Left hindlimb (tissue), 1 donor: ENCODE measurements around the gene PRPF6.
"Not testable (repeated sequence)": the region's sequence is repeated elsewhere in the genome, so short reads cannot be mapped to it uniquely, and the experiment has no call there.

Experiments used
- DNase-seq: peaks from one replicate; pipeline ENCODE4 v3.0.0-alpha.2; 2018

Gene PRPF6

DNA sequence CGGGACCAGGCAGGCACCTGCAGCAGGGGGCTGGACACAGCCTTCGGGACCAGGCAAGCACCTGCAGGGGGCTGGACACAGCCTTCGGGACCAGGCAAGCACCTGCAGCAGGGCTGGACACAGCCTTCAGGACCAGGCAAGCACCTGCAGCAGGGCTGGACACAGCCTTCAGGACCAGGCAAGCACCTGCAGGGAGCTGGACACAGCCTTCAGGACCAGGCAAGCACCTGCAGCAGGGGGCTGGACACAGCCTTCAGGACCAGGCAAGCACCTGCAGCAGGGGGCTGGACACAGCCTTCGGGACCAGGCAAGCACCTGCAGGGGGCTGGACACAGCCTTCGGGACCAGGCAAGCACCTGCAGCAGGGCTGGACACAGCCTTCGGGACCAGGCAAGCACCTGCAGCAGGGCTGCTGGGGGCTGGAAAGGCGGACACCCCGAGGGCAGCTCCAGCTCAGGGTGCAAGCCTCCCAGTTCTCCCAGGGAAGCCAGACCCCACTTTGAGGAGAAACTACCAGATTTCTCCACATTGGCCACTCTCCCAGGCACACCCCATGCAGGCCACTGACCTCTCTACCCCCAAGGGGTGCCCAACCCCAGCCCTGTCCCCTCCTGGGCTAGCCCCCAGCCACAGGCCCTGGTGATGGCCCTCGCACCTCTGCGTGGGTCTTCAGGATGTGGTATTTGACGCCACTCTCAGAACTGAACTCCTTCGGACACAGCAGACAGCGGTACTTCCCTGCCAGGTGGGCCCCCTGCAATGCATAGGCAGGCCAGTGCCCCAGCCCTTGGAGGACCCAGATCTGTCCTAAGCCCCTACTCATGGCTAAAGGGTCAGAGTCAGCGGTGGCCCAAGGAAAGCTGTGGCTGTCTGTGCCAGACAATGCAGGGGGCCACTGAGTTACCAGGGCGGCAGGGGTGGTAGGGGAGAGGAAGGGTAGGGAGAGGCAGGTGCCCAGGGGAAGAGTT, 20.0 kb upstream of the PRPF6 start:
- peak; percentile 14 for DNase-seq

DNA sequence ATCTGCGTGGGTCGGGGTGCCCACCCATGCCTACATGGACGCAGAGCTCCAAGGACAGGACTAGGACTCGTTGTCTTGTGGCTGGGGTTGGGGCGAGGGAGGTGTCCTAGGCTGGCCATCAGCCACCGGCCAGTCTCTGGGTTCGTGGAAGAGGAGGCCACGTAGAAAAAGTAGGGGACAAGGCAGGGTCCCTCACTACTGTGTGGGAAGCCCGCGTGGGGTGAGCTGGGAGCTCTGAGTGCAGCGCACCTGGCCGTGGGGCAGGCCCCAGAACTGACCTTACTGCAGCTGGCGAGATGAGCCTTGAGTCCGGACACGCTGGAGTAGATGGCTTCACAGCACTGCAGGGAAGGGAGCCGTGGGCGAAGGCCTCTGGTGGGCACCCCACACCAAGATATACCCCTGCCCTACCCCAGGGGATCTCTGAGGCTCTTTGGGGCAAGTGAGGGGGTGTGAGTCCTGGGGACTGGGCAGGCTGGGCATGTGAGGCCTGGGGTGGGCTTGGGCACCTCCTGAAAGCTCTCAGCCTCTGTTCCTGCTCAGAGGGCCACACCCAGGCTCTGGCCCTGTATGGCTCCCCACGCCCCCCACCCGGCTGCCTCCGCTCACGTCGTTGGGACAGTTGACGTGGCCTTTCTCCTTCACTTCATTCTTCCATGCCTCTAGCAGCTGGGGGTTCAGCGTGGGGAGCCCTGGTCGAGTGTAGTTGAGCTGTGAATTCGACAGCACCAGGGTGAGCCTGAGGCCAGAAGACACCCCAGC, 19.1 kb upstream of the PRPF6 start:
- DNase-seq: peak; percentile 25

DNA sequence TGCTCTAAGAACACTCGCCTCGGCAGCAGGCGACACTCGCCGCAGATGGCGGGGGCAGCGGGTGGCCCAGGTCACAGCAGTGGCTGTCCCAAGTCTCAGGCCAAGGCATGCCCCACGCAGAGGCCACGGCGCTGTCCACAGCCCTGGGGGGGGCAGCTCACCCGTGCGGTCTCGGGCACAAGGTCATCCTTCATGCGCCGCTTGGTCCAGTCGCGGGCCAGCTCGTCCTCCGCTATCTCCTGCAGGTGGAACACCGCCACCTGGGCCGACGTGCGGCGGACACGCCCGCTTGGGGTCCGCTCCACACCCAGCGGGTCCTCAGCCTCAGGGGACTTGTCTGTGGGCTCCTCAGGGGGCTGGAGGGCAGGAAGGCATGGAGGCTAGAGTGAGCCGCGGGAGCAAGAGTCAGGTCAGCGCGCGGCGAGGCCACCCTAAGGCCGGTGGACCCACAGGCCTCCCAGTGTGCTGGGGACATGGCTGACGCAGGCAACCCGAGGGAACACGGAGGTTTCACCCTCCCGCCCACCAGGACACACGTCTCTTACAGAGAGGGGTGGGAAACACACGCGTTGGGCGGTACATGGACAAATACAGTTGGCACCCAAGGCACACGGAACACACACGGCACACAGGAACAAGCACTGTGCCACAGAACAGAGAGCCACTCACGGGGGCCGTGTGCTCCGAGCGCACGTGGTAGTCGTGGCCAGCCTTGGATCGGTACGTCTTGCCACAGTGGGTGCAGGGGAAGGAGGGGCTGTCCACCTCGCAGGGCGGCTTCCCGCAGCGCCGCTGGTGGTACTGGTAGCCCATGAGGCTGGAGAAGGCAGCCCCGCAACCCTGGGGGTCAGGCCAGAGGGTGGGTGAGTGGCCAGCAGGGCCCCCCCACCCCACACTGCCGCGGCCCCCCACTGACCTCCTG, 18.2 kb upstream of the PRPF6 start:
- peak; percentile 23 for DNase-seq

DNA sequence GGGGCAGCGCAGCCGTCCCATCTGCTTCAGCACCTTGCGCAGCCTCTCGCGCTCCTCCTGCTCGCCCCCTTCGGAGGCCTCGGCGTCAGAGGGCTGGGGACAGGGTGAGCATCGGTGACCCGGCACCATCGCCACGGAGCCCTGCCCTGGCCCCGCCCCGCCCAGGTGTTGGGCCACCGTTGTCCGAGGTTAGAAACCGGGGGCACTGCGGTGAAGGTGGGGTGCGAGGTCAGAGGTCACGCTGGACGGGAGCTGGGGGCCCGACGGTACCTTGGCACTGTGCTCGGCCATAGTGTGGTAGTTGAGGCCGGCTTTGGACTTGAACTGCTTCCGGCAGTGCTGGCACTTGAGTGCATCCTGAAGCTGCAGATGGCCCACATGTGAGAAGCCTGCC, 17.6 kb upstream of the PRPF6 start:
- peak; percentile 28 for DNase-seq

DNA sequence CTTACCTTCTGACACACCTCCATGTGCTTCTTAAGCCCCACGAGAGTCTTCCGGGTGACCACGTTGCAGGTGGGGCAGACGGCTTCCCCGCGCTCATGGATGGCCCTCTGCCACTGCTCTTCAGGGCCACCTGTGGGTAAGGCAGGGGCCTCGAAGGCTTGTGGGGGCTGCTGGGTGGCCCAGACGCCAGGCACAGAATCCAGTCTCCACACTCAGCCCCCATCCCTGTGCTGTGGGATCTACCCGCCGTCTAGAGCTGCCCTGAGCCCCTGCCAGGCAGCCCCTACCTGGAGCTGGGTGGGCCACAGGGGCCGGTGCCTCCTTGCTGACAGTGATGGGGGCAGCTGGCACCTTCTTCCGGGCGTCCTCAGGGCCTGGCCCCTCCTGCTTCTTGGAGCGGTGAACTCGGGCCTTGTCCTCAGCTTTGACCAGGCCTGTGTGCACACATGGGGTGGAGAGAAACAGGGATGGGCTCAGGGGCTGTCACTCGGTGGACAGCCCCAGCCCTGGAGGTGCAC, 17.1 kb upstream of the PRPF6 start:
- peak; percentile 25 for DNase-seq

DNA sequence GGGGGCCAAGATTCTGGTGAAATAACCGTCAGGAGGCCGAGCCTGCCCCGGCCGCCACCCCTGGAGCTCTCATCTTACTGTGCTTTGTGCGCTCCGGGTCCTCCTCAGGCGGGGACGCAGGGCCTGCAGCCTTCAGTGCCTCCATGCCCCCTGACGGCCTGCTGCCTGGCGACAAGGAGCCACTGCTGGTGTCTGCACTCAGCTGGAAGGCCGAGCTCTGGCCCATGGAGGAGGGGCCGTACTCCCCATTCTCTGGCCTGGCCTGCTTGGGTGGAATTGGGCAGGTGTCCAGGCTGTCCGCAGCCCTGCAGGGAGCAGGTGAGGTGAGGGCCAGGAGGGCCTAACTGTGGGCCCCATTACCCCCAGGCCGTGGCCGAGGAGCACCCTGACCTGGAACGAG, 16.5 kb upstream of the PRPF6 start:
- peak; percentile 15 for DNase-seq

DNA sequence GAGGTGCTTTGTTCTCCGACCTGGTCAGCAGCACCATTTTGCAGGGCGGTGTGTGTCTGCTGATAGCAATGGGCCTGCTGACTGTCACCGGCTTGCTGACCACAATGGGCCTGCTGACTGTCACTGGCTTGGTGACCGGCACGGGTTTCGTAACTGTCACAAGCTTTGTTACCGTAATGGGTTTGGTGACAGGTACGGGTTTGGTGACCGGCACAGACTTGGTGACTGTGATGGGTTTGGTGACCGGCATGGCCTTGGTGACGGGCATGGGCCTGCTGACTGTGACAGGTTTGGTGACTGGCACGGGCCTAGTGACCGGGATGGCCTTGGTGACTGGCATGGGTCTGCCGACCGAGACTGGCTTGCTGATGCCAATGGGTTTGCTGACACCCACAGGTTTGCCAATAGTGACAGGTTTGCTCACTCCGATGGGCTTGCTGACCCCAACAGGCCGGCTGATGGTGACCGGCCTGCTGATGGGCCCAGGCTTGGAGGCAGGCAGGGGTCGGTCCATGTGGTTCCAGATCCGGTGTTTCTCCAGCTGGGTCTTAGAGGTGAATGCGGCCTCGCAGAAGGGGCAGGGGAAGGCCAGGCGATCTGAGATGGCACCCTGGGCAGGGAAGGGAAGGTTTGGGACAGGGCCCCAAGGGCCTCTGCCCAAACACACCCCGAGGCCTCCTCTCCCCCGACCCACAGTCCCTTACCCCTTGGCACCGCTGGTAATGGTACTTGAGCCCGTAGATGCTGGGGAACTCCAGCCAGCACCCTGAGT, 14.6 kb upstream of the PRPF6 start:
- DNase-seq: peak; percentile 25

DNA sequence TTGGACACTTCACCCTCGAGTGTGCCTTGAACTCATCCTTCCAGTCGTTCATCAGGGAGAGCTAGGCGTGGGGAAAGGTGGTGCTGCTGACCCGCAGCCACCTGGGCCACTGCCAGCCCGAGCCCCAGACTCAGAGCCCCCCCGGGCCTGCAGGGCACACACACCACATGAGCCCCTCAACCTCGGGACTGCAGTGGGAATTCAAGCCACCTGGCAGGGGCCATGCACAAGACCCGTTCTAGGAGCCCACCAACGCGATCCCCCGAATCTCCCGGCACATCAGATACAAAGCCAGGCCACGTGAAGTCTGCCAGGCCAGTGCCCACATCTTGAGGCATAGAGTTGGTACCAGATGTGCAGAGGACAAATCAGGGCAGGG, 14.0 kb upstream of the PRPF6 start:
- no peak for DNase-seq

DNA sequence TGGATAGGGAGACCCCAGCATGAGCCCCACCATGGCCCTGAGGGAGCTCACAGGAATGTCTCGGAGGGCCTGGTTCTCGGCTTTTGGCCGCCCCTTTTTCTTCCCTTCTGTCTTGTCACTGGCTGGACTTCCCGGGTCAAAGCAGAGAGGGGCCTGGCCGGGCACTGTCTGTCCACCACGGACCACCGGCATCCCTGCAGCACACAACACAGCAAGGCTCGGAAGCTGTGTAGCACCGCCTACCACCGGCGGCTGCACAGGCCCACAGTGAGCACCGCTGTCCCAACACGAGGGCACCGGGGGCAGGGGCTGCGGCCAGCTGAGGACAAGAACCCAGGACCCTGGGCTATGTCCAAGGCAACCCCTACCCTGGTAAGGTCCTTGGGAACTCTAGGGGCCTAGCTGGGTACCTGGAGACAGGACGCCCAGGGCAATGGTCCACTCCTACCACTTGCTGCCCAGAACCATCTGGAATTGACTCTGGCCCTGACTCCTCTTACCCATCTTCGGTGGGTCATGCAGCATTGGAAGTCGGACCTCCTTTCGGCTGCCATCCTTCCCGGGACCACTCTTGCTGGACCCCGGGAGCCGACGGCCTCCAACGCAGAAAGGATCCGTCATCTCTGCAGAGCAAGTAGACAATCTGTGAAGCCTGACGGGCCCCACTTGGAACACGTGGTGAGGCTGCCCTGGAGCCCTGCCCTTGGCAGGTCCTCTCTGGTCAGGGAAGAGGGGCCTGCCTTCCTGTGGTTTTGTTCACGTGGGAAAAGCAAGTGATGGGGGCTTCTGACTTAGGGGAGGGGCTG, 13.4 kb upstream of the PRPF6 start:
- DNase-seq: peak; percentile 33

DNA sequence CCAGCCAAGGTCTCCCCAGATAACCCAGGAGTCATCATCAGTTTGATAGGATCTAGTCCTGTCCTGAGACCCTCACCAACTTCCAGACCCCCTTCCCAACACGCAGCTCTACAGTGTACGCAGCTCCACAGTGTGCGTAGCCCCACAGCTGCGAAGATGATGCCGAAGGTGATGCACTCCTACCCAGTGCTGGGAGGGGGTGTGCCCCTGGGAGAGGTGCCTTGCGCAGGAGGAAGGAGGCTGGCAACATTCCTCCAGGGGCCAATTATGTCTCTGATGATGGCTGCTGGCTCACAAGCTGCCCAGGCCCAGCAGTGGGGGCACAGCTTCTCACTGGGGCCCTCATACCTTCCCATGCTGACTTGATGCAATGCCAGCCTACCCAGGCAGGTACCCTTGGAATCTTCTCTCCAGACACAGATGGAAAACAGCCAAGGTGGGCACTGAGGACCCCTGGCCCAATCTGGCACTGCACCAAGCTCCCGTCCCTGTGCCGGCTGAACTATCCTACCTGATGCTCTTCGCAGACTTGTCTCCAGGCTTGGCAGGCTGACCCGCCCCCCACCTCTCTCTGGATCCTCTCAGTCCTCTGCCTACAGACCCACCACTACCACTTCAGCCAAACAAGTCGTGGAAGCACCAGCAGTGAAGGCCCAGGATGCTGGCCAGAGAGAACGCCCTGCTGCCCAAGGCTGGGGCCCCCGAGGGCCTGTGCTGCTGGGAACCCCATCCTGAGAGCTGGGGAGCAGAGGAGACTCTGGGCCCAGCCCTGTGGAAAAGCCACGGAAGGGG, 12.6 kb upstream of the PRPF6 start:
- DNase-seq: peak; percentile 29

DNA sequence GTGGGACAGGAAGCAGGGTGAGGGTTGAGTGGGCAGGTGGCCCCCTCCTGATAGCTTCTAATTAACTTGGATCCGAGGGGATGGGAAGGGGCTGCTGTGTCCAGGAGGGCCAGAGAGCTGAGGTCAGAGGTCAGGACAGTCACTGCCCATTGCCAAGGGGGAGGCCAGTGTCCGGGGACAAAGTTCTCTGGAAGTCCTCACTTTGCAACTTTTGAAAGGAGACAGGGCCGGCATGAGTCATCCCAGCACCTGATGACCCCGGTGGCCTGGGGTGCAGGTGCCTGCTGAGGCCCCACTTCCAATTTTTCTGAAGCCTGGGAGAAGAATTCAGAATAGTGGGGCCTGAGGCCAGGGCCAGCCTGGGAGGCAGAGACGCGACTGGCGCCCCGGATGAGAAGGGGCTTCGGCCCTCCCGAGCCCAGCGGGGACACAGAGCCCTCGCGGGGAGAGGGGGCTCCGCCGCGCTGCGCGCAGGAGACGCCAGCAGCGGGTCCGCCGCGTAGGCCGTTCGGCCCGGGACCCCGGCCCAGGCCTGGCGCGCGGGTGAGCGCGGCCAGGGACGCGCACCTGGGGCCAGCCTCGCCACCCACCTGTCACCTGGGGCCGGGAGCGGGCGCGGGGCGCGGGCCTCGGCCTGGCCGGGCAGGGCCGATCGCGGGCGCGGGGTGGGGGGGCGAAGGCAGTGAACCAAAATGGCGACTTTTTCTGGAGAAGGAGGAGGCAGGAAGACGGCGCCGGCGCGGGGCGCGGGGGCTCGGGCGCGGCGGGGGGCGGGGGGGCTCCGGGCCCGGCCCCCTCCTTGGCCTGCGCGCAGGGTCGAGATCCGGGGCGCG, 11.8 kb upstream of the PRPF6 start:
- peak; percentile 67 for DNase-seq

DNA sequence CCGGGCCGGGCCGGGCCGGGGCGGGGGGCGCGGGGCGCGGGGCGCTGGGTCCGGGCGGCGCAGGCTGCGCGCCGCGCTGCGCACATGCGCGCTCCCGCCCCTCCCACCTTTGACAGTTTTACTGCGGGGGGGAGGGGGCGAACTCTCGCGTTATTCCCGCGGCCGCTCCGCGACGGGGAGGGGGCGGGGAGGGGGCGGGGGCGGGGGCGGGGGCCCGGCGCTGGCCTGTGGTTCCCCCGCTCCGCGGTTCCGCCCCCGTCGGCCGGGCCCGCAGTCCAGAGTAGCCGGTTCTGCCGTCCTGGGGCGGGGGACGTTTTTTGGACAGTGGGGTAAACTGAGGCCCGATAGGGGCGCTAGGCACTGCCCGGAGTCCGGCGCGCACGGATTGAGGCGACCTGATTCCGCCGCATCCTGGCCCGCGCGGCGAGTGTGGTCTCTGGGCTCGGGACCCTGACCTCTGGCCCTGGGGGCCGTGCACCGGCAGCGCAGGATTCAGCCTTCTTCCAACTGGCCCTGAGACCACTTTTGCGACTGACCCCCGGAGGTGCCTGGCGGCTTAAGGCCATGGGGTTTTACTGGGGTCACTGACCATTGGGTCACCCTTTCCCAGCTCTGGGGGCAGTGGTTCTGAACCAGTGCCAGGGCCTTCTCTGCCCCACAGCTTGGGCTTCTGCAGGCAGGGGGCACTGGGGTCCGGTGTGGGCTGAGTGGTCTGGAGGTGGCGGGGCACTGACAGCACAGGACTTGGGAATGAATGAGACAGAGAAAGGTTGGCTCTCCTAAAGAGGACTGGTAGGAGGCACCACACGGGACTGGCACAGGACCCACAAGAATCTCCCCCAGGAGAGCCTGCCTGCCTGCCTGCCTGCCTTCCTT, 10.9 kb upstream of the PRPF6 start, which contains the start of gene ZNF512B:
Gene ZNF512B, minus strand, starts transcription at position 93 of the 876 bp plus-strand sequence. CDS start 1,980 bp downstream, outside the sequence.
- DNase-seq: peak; percentile 80

DNA sequence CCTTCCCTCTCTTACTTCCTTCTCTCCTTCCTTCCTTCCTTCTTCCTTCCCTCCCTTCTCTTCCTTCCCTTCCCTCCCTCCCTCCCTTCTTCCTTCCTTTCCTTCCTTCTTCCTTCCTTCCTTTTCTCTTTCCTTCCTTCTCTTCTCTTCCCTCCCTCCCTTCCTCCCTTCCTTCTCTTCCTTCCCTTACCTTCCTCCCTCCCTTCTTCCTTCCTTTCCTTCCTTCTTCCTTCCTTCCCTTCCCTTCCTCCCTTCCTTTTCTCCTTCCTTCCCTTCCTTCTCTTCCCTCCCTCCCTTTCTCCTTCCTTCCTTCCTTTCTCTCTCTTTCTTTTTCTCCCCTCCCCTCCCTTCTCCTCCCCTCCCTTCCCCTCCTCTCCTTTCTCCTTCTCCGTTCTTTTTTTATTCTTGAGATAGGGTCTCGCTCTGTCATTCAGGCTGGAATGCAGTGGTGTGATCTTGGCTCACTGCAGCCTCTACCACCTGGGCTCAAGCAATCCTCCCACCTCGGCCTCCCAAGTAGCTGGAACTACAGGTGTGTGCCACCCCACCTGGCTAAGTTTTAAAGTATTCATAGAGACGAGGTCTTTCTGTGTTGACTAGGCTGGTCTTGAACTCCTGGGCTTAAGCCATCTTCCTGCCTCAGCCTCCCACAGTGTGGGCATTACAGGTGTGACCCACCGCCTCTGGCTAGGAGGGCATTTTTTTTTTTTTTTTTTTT, 10.1 kb upstream of the PRPF6 start:
- no peak for DNase-seq

DNA sequence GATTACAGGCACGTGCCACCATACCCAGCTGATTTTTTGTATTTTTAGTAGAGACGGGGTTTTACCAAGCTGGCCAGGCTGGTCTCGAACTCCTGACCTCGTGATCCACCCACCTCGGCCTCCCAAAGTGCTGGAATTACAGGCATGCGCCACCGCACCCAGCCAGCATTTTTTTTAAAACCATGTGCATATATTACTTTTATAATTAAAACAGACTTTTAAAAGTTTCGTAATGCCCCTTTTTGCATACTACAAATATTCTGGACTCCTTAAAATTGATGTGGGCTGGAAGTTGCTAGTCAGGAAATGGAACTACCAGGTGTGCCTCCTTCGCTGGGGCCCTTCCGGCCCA, 9.0 kb upstream of the PRPF6 start:
- DNase-seq: not testable (repeated sequence)

DNA sequence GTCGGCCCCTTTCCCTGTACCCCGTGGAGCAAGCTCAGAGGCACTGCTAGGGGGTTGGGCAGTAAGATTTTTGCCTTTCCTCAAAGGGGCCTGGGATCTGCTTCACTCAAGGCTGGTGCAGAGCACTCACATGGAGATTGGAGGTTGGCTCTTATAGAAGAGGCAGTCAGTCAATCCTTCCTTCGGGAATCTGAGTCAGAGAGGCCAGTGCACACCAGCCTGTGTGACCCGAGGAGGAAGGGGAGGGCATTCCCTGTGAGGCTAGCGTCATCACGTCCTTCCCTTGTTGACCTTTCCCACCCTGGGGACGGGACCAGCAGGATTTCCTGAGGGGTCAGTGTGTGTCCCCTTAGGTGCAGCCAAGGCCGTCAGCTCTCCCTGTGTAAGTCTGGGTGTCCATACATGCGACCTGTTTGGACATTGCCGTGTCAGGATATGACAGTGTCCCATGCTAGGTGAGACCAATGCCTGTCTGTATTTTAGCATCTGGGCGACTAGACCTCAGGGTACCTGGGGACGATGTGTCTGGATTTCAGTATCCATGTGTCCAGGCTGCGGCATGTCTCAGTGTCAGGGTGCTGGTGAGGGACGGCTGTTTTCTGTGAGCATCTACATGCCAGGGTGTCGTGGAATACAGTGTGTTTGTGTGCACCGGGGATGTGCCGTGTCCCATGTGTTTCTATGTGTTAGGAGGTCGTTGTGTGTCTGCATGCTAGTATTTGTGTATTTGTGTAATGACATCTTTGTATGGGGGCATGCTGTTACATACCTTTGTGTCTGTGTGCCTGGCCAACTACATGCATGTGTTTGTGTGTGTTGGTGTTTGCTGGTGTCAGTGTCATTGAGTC, 8.4 kb upstream of the PRPF6 start:
- no peak for DNase-seq

DNA sequence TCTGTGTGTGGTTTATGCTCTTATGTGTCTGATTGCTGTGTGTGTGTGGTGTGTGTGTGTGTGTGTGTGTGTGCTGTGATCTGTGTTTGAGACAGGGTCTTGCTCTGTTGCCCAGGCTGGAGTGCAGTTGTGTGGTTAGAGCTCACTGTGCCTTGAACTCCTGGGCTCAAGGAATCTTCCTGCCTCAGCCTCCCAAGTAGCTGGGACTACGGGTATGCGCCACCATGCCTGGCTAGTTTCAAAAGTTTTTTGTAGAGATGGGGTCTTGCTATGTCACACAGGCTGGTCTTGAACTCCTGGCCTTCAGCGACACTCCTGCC, 7.8 kb upstream of the PRPF6 start:
- no peak for DNase-seq
